Osteocyte (in vitro differentiated cells): ENCODE measurements around the gene CYP2S1. TPM values are rescaled to one million over a fixed set of nuclear protein-coding genes. Genes with fewer than 3 reads are reported as not detected.
A peak's percentile ranks its signal among the peaks of the same experiment; 100 is the strongest.
"Not testable (repeated sequence)": the region's sequence is repeated elsewhere in the genome, so short reads cannot be mapped to it uniquely, and the experiment has no call there.

Source experiments
- DNase-seq: peaks from one replicate; pipeline ENCODE4 v3.0.0; 2021; ENCODE audit warnings: mixed read lengths; ENCODE audit not compliant: unreplicated experiment; ENCODE audit errors: extremely low spot score
- H3K27ac Mint-ChIP-seq: one replicate; pipeline ENCODE4 v1.8.0; 2021; ENCODE audit warnings: mild to moderate bottlenecking, mixed read lengths; ENCODE audit not compliant: unreplicated experiment
- H3K27me3 Mint-ChIP-seq: one replicate; pipeline ENCODE4 v1.8.0; 2021; ENCODE audit warnings: mixed read lengths; ENCODE audit not compliant: unreplicated experiment
- H3K36me3 Mint-ChIP-seq: one replicate; pipeline ENCODE4 v1.8.0; 2021; ENCODE audit warnings: mixed read lengths; ENCODE audit not compliant: unreplicated experiment
- H3K4me1 Mint-ChIP-seq: one replicate; pipeline ENCODE4 v1.8.0; 2021; ENCODE audit warnings: mixed read lengths; ENCODE audit not compliant: unreplicated experiment
- H3K4me3 Mint-ChIP-seq: one replicate; pipeline ENCODE4 v1.8.0; 2021; ENCODE audit warnings: mild to moderate bottlenecking, moderate library complexity, mixed read lengths; ENCODE audit not compliant: unreplicated experiment
- H3K9me3 Mint-ChIP-seq: one replicate; pipeline ENCODE4 v1.8.0; 2021; ENCODE audit warnings: mixed read lengths; ENCODE audit not compliant: unreplicated experiment
- total RNA-seq: library from RNA; stranded (reverse); gene quantifications from 2 replicates; pipeline ENCODE4 v1.2.1, GENCODE V29; 2021
- TF ChIP-seq, protein P1 (sequence below): fragments of 200-600 bp; sonication (generic); IDR thresholded peaks from 2 replicates; pipeline ENCODE4 v1.5.0; 2021; ENCODE audit warnings: antibody characterized with exemption, mild to moderate bottlenecking, moderate library complexity

Gene CYP2S1
- total RNA-seq, 1 donor from 2014 or later, result not detected

DNA sequence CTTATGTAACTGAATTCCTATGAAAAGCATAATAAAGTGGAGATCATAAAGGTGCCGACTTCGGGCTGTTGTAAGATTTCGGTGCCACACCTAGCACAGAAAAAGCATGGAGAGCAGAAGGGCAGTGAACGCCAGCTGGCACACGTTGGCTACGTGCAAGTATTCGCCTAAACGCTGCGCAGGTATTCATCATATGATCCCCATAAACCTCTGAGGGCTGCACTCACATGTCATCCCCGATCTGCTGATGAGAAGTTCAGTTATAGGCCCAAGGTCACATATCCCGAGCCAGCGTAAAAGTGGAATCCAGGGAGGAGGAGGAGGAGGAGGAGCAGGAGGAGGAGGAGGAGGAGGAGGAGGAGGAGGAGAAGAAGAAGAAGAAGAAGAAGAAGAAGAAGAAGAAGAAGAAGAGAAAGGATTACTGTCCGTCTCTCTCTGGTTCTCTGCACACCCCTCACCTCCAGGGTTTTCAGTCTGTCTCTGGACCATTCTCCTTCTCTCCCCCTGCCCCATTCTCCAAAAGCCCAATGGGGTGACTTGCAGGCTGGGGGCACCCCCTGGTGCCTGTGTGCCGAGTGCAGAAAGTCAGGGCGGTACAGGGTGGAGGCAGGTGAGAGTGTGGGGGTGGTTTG lies 18.6 kb upstream of the CYP2S1 start:
- no peaks in the 10 kb centered on the region for H3K9me3 Mint-ChIP-seq
- H3K27ac Mint-ChIP-seq, result no peak overlapping the region
- TF ChIP-seq, protein P1, sequence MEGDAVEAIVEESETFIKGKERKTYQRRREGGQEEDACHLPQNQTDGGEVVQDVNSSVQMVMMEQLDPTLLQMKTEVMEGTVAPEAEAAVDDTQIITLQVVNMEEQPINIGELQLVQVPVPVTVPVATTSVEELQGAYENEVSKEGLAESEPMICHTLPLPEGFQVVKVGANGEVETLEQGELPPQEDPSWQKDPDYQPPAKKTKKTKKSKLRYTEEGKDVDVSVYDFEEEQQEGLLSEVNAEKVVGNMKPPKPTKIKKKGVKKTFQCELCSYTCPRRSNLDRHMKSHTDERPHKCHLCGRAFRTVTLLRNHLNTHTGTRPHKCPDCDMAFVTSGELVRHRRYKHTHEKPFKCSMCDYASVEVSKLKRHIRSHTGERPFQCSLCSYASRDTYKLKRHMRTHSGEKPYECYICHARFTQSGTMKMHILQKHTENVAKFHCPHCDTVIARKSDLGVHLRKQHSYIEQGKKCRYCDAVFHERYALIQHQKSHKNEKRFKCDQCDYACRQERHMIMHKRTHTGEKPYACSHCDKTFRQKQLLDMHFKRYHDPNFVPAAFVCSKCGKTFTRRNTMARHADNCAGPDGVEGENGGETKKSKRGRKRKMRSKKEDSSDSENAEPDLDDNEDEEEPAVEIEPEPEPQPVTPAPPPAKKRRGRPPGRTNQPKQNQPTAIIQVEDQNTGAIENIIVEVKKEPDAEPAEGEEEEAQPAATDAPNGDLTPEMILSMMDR, result no peak
- H3K4me1 Mint-ChIP-seq, result peaks cover 9% of the 10 kb centered on the region
- DNase-seq, result no peak
- H3K27me3 Mint-ChIP-seq, result peaks cover 6% of the 10 kb centered on the region
- no peak overlapping the region for H3K4me3 Mint-ChIP-seq
- no peaks in the 10 kb centered on the region for H3K36me3 Mint-ChIP-seq

DNA sequence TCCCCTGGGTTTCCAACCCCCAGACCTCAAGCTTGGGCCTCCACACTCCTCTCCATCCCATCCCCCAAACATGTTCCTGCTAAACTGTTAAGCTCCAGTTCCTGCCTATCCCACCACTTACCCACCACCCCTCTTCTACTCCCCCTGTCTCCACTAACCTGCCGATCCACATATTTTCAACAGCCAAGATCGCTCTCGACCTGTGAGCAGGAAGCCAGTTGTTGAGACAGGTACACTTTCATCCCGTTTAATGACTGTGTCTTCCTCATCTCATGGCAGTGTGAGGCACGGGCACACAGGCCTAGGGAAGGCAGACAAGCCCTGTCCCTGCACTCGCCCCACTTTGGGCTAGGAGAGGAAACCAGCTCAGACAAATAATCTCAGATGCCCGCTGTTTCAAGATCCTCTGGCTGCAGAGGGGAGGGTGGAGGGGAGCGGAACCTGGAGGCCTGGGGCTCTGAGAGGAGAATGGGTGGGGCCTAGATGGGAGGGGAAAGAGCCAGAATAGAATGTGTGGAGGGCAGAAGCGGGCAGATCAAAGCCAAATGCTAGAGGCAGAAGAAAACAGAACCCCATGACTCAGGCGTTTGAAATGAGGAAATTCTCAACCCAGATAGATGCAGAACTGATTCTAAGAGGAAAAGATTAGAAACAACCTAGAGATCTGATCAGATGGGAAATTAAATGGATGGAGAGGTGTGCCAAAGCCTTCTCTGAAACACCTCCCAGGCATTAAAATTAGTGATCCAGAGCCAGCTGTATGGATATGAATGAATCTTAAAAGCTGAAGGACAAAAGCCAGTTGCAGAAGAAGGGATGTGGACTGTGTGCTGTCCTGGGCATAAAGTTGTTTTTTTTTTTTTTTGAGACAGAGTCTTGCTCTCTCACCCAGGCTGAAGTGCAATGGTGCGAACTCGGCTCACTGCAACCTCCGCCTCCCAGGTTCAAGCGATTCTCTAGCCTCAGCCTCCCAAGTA lies 16.9 kb upstream of the CYP2S1 start:
- no peak for DNase-seq
- Mint-ChIP-seq H3K4me1 (peaks cover 9% of the 10 kb centered on the region), H3K27ac (no peak overlapping the region), H3K27me3 (peaks cover 3% of the 10 kb centered on the region), H3K9me3 (no peaks in the 10 kb centered on the region), H3K36me3 (no peaks in the 10 kb centered on the region), H3K4me3 (peak overlapping the region; percentile 12)
- TF ChIP-seq, protein P1, result no peak

DNA sequence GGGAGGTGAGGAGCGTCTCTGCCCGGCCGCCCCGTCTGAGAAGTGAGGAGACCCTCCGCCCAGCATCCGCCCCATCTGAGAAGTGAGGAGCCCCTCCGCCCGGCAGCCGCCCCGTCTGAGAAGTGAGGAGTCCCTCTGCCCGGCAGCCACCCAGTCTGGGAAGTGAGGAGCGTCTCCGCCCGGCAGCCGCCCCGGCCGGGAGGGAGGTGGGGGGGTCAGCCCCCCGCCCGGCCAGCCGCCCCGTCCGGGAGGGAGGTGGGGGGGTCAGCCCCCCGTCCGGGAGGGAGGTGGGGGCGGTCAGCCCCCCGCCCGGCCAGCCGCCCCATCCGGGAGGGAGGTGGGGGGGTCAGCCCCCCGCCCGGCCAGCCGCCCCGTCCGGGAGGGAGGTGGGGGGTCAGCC lies 12.8 kb upstream of the CYP2S1 start:
- not testable (repeated sequence) for H3K27me3 Mint-ChIP-seq, H3K27ac Mint-ChIP-seq, DNase-seq, H3K4me1 Mint-ChIP-seq, H3K4me3 Mint-ChIP-seq, H3K9me3 Mint-ChIP-seq, H3K36me3 Mint-ChIP-seq

DNA sequence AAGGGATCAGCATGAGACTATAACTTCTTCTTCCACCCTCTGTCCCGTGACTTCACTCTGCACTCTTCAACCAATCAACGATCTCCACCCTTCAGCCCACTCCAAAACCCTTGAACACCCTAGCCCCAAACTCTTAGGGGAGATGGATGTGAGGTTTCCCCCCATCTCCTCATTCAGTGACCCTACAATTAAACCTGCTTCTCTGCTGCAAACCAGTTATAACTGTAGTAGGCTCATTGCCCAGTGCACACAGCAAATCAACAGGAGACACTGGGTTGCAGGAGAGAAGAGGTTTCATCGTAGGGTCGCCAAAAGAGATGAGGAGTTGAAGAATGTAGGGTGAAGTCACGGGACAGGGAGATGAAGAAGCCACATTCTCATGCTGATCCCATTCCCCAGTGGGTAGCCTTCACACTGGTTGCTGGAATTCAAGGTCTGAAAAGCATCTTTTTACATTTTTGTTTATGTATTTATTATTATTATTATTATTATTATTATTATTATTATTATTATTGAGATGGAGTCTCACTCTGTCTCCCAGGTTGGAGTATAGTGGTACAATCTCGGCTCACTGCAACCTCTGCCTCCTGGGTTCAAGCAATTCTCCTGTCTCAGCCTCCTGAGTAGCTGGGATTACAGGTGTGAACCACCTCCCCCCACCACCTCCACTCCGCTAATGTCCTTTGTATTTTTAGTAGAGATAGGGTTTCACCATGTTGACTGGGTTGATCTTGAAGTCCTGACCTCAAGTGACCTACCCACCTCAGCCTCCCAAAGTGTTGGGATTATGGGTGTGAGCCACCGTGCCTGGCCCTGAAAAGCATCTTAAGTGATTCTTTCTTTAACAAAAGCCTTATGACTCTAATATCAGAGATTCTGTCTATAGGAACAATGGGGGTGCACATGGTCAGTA lies 5.8 kb upstream of the CYP2S1 start:
- DNase-seq, result no peak
- H3K27me3 Mint-ChIP-seq, result peaks cover 38% of the 10 kb centered on the region
- no peak overlapping the region for H3K4me3 Mint-ChIP-seq
- no peaks in the 10 kb centered on the region for H3K9me3 Mint-ChIP-seq
- TF ChIP-seq, protein P1, result no peak
- H3K36me3 Mint-ChIP-seq, result no peaks in the 10 kb centered on the region
- no peak overlapping the region for H3K27ac Mint-ChIP-seq
- H3K4me1 Mint-ChIP-seq, result peaks cover 3% of the 10 kb centered on the region

DNA sequence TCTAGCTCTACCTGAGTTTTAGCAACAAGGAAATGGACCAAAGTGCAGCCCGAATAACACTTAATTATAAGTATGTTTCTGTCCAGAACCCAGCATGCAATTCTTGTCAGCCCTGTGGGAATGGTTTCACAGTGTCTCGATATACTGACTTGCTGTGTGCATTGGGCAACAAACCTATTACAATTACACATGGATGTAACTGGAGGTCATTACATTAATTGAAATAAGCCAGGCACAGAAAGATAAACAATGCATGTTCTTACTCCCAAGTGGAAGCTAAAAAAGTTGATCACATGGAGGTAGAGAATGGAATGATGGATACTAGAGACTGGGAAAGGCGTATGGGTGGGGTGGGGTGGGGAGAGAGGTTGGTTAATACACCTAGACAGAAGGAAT lies 5.1 kb upstream of the CYP2S1 start:
- TF ChIP-seq, protein P1, result no peak
- no peak overlapping the region for H3K4me3 Mint-ChIP-seq
- DNase-seq, result no peak
- H3K4me1 Mint-ChIP-seq, result peaks cover 8% of the 10 kb centered on the region
- no peak overlapping the region for H3K27ac Mint-ChIP-seq
- H3K27me3 Mint-ChIP-seq, result peaks cover 44% of the 10 kb centered on the region
- no peaks in the 10 kb centered on the region for H3K36me3 Mint-ChIP-seq
- no peaks in the 10 kb centered on the region for H3K9me3 Mint-ChIP-seq
